HFF-Myc (cell line): Measurements from ENCODE around the gene MACF1.

Experiments
- DNase-seq: peaks from one replicate; pipeline ENCODE4 v3.0.0-alpha.2; 2011; ENCODE audit warnings: low read depth; ENCODE audit errors: extremely low read depth
- H3K4me3 ChIP-seq: replicated peaks from 2 replicates; pipeline ENCODE4 v1.5.1; 2011; ENCODE audit warnings: low read depth, mild to moderate bottlenecking, control low read depth, low read length
- CTCF ChIP-seq: IDR thresholded peaks from 2 replicates; pipeline ENCODE4 v1.5.1; 2012; ENCODE audit warnings: mild to moderate bottlenecking, low read depth, low read length, control low read depth; ENCODE audit errors: missing control alignments

Gene MACF1

GRCh38 chr1:39170731-39171667 lies 33.5 kb upstream of the MACF1 start:
- no peak overlapping the region for H3K4me3 ChIP-seq
- no peak for DNase-seq
- no peak for TF ChIP-seq CTCF

GRCh38 chr1:39173119-39173994 lies 31.1 kb upstream of the MACF1 start:
- no peak for TF ChIP-seq CTCF
- H3K4me3 ChIP-seq = no peak overlapping the region
- DNase-seq = no peak

DNA sequence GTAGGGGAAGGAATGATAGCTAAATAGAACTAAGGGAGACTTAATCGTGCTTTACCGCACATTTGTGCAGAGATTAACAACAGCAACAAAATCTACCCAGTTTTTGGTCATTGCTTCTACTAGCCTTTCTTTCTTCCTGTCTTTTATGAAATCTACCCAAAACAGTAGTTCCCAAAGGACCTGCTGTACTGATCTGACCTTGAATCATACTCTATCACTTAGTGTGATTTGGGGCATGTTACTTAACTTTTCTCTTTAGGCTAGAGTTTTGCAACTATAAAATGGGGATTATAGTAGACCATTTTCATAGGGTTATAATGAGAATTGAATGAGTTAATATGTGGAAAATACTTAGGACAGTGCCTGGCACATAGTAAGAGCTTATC lies 30.5 kb upstream of the MACF1 start:
- no peak for TF ChIP-seq CTCF
- no peak for DNase-seq
- no peak overlapping the region for H3K4me3 ChIP-seq

- H3K4me3 ChIP-seq = no peak overlapping the region
- no peak for TF ChIP-seq CTCF
- no peak for DNase-seq
These were observed 30.0 kb upstream of the MACF1 start for GRCh38 chr1:39174390-39175081.

DNA sequence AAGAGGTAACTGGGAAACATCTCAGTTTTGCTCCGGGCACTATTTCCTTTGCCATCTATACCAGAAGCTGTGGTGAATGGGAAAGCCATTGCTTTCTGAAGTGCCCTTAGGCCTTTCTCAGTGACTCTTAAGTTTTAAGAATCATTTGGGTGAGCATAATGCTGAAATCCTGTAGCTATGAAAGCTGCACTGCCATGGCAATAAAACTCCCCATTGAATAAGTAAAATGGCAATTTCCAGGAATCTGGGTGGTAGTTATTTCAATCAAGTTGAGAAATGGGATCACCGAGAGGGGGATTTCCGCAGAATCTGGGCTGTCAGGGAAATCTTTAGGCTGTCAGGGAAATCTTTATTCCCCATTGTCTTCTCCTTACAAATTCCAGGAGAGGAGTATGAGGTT lies 26.8 kb upstream of the MACF1 start:
- DNase-seq = no peak
- no peak overlapping the region for H3K4me3 ChIP-seq
- TF ChIP-seq CTCF = no peak
